HEK293 (cell line): ENCODE data around the gene OBSCN.

ENCODE experiments used
- ZBTB21 ChIP-seq: fragments of 450-650 bp; formaldehyde crosslinking; IDR thresholded peaks from 2 replicates; pipeline ENCODE4 v1.5.1; 2017; ENCODE audit warnings: missing biosample characterization, missing genetic modification characterization
- ZNF157 ChIP-seq: fragments of 450-650 bp; formaldehyde crosslinking; IDR thresholded peaks from 2 replicates; pipeline ENCODE4 v1.5.1; 2016; ENCODE audit warnings: missing biosample characterization, missing genetic modification characterization
- ZNF184 ChIP-seq: fragments of 450-650 bp; IDR thresholded peaks from 2 replicates; pipeline ENCODE4 v1.5.1; 2018; ENCODE audit warnings: missing biosample characterization, mild to moderate bottlenecking, missing genetic modification characterization
- ZNF37A ChIP-seq: fragments of 450-650 bp; IDR thresholded peaks from 2 replicates; pipeline ENCODE4 v1.5.1; 2018; ENCODE audit warnings: missing biosample characterization, missing genetic modification characterization
- ZNF561 ChIP-seq: fragments of 450-650 bp; IDR thresholded peaks from 2 replicates; pipeline ENCODE4 v1.5.1; 2018; ENCODE audit warnings: missing biosample characterization, missing genetic modification characterization, borderline replicate concordance
- ZNF585B ChIP-seq: fragments of 450-650 bp; formaldehyde crosslinking; IDR thresholded peaks from 2 replicates; pipeline ENCODE4 v1.5.1; 2016; ENCODE audit warnings: missing biosample characterization, missing genetic modification characterization
- ZNF701 ChIP-seq: fragments of 450-650 bp; formaldehyde crosslinking; IDR thresholded peaks from 2 replicates; pipeline ENCODE4 v1.5.1; 2016; ENCODE audit warnings: missing biosample characterization, missing genetic modification characterization
- ZNF837 ChIP-seq: fragments of 450-650 bp; formaldehyde crosslinking; IDR thresholded peaks from 2 replicates; pipeline ENCODE4 v1.5.1; 2016; ENCODE audit warnings: missing biosample characterization, missing genetic modification characterization
- TF ChIP-seq, protein P1 (sequence below): fragments of 450-650 bp; formaldehyde crosslinking; IDR thresholded peaks from 2 replicates; pipeline ENCODE4 v1.5.1; 2016; ENCODE audit warnings: missing biosample characterization, missing genetic modification characterization
- TF ChIP-seq, protein P2 (sequence below): fragments of 450-650 bp; formaldehyde crosslinking; IDR thresholded peaks from 2 replicates; pipeline ENCODE4 v1.5.1; 2016; ENCODE audit warnings: missing biosample characterization, missing genetic modification characterization
- TF ChIP-seq, protein P3 (sequence below): IDR thresholded peaks from 2 replicates; pipeline ENCODE4 v1.6.1; 2011; ENCODE audit warnings: mild to moderate bottlenecking, low read depth, low read length, borderline replicate concordance
- TF ChIP-seq, protein P4 (sequence below): fragments of 450-650 bp; formaldehyde crosslinking; IDR thresholded peaks from 2 replicates; pipeline ENCODE4 v1.5.1; 2016; ENCODE audit warnings: missing biosample characterization, missing genetic modification characterization
- TF ChIP-seq, protein P5 (sequence below): fragments of 450-650 bp; formaldehyde crosslinking; IDR thresholded peaks from 2 replicates; pipeline ENCODE4 v1.5.1; 2016; ENCODE audit warnings: missing biosample characterization, missing genetic modification characterization

DNA sequence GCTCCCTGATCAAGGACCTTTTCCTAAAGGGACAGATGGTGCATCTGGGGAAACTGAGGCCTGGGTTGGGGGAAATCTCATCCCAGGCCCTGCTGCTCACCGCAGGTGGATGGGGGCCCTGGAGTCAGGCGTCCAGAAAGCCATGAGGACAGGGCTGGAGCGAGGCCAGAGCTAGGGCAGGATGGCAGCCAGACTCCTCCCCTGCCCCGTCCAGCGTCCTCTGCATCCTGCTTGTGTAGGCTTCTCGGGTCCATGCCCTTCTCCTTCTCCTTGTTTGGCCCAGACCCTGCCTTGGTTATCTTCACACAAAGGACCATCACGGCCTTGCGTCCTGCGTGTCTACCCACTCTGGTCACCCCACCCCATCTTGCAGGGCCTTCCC lies 155.8 kb downstream of the OBSCN start:
- TF ChIP-seq, protein P1, sequence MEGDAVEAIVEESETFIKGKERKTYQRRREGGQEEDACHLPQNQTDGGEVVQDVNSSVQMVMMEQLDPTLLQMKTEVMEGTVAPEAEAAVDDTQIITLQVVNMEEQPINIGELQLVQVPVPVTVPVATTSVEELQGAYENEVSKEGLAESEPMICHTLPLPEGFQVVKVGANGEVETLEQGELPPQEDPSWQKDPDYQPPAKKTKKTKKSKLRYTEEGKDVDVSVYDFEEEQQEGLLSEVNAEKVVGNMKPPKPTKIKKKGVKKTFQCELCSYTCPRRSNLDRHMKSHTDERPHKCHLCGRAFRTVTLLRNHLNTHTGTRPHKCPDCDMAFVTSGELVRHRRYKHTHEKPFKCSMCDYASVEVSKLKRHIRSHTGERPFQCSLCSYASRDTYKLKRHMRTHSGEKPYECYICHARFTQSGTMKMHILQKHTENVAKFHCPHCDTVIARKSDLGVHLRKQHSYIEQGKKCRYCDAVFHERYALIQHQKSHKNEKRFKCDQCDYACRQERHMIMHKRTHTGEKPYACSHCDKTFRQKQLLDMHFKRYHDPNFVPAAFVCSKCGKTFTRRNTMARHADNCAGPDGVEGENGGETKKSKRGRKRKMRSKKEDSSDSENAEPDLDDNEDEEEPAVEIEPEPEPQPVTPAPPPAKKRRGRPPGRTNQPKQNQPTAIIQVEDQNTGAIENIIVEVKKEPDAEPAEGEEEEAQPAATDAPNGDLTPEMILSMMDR (tag by site-specific recombination), result no peak
- TF ChIP-seq ZNF837, result no peak
- TF ChIP-seq, protein P2, sequence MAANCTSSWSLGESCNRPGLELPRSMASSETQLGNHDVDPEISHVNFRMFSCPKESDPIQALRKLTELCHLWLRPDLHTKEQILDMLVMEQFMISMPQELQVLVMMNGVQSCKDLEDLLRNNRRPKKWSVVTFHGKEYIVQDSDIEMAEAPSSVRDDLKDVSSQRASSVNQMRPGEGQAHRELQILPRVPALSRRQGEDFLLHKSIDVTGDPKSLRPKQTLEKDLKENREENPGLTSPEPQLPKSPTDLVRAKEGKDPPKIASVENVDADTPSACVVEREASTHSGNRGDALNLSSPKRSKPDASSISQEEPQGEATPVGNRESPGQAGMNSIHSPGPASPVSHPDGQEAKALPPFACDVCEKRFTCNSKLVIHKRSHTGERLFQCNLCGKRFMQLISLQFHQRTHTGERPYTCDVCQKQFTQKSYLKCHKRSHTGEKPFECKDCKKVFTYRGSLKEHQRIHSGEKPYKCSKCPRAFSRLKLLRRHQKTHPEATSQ, result no peak
- TF ChIP-seq, protein P3, sequence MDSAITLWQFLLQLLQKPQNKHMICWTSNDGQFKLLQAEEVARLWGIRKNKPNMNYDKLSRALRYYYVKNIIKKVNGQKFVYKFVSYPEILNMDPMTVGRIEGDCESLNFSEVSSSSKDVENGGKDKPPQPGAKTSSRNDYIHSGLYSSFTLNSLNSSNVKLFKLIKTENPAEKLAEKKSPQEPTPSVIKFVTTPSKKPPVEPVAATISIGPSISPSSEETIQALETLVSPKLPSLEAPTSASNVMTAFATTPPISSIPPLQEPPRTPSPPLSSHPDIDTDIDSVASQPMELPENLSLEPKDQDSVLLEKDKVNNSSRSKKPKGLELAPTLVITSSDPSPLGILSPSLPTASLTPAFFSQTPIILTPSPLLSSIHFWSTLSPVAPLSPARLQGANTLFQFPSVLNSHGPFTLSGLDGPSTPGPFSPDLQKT, result no peak
- no peak for TF ChIP-seq ZNF37A (tag by site-specific recombination)
- no peak for TF ChIP-seq ZBTB21 (tag by site-specific recombination)
- TF ChIP-seq ZNF157 (tag by site-specific recombination), result no peak
- no peak for TF ChIP-seq ZNF184 (tag by site-specific recombination)
- TF ChIP-seq, protein P4, sequence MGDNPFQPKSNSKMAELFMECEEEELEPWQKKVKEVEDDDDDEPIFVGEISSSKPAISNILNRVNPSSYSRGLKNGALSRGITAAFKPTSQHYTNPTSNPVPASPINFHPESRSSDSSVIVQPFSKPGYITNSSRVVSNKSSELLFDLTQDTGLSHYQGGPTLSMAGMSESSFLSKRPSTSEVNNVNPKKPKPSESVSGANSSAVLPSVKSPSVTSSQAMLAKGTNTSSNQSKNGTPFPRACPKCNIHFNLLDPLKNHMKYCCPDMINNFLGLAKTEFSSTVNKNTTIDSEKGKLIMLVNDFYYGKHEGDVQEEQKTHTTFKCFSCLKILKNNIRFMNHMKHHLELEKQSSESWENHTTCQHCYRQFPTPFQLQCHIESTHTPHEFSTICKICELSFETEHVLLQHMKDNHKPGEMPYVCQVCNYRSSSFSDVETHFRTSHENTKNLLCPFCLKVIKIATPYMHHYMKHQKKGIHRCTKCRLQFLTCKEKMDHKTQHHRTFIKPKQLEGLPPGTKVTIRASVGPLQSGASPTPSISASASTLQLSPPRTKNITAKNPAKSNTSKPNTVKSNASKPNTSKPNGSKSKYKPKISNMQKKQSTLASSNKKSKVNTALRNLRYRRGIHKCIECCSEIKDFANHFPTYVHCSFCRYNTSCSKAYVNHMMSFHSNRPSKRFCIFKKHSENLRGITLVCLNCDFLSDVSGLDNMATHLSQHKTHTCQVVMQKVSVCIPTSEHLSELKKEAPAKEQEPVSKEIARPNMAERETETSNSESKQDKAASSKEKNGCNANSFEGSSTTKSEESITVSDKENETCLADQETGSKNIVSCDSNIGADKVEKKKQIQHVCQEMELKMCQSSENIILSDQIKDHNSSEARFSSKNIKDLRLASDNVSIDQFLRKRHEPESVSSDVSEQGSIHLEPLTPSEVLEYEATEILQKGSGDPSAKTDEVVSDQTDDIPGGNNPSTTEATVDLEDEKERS (tag by site-specific recombination), result no peak
- TF ChIP-seq, protein P5, sequence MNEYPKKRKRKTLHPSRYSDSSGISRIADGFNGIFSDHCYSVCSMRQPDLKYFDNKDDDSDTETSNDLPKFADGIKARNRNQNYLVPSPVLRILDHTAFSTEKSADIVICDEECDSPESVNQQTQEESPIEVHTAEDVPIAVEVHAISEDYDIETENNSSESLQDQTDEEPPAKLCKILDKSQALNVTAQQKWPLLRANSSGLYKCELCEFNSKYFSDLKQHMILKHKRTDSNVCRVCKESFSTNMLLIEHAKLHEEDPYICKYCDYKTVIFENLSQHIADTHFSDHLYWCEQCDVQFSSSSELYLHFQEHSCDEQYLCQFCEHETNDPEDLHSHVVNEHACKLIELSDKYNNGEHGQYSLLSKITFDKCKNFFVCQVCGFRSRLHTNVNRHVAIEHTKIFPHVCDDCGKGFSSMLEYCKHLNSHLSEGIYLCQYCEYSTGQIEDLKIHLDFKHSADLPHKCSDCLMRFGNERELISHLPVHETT, result no peak
- TF ChIP-seq ZNF561, result no peak
- no peak for TF ChIP-seq ZNF701 (tag by site-specific recombination)
- no peak for TF ChIP-seq ZNF585B
